WTC11 (cell line): ENCODE data around the gene RAMACL.

ENCODE experiments used
- OVOL2 ChIP-seq: fragments of 250-450 bp; sonication (Bioruptor Pico); IDR thresholded peaks from 2 replicates; pipeline ENCODE4 v1.9.0; 2021; ENCODE audit warnings: mild to moderate bottlenecking, borderline replicate concordance
- TP53 ChIP-seq: sonication (generic); formaldehyde crosslinking; IDR thresholded peaks from 2 replicates; pipeline ENCODE4 v1.8.1; 2023; ENCODE audit warnings: mild to moderate bottlenecking, missing genetic modification reagents
- ZBTB21 ChIP-seq: sonication (generic); formaldehyde crosslinking; IDR thresholded peaks from 2 replicates; pipeline ENCODE4 v1.8.1; 2023; ENCODE audit warnings: mild to moderate bottlenecking, missing genetic modification reagents, borderline replicate concordance
- TF ChIP-seq, protein P1 (sequence below): sonication (generic); formaldehyde crosslinking; IDR thresholded peaks from 2 replicates; pipeline ENCODE4 v1.8.1; 2023; ENCODE audit warnings: mild to moderate bottlenecking, missing genetic modification reagents, moderate library complexity
- TF ChIP-seq, protein P2 (sequence below): fragments of 200-600 bp; IDR thresholded peaks from 2 replicates; pipeline ENCODE4 v1.8.0; 2022; ENCODE audit warnings: antibody characterized with exemption

DNA sequence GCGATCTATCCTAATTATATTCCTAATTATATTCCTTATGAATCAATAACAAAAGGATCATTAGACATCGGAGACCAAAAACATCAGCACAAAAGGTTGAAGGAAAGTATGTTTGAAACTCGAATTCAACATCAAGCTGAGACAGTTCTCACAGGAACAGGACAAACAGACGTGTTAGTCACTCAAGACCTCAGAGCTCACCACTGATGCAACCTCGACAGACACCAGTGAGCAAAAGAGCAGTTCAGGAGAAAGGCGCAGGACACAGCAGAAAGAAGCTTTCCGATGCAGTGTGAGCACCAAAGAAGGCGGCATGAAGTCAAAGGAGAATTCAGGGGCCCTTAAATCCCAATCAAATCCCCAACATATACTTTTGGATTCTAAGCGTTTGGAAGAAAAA, 6.3 kb upstream of the RAMACL start:
- TF ChIP-seq TP53 (CRISPR knock-in tag) (no peak), OVOL2 (CRISPR knock-in tag) (no peak), ZBTB21 (CRISPR knock-in tag) (no peak)
- TF ChIP-seq, protein P1, sequence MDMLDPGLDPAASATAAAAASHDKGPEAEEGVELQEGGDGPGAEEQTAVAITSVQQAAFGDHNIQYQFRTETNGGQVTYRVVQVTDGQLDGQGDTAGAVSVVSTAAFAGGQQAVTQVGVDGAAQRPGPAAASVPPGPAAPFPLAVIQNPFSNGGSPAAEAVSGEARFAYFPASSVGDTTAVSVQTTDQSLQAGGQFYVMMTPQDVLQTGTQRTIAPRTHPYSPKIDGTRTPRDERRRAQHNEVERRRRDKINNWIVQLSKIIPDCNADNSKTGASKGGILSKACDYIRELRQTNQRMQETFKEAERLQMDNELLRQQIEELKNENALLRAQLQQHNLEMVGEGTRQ (CRISPR knock-in tag), result no peak
- TF ChIP-seq, protein P2, sequence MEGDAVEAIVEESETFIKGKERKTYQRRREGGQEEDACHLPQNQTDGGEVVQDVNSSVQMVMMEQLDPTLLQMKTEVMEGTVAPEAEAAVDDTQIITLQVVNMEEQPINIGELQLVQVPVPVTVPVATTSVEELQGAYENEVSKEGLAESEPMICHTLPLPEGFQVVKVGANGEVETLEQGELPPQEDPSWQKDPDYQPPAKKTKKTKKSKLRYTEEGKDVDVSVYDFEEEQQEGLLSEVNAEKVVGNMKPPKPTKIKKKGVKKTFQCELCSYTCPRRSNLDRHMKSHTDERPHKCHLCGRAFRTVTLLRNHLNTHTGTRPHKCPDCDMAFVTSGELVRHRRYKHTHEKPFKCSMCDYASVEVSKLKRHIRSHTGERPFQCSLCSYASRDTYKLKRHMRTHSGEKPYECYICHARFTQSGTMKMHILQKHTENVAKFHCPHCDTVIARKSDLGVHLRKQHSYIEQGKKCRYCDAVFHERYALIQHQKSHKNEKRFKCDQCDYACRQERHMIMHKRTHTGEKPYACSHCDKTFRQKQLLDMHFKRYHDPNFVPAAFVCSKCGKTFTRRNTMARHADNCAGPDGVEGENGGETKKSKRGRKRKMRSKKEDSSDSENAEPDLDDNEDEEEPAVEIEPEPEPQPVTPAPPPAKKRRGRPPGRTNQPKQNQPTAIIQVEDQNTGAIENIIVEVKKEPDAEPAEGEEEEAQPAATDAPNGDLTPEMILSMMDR, result no peak
